ENCODE results near the gene ITPRID2.

ITPRID2 gene

GRCh38 chr2:181891258-181891965, at the start of gene ITPRID2:
Gene ITPRID2 (plus strand): TSS chr2:181891730. CDS start chr2:181892067, 337 bp downstream.
- peak; percentile 75 for DNase-seq

GRCh38 chr2:181844551-181845290, 46.8 kb upstream of the ITPRID2 start:
- DNase-seq: no peak

DNA sequence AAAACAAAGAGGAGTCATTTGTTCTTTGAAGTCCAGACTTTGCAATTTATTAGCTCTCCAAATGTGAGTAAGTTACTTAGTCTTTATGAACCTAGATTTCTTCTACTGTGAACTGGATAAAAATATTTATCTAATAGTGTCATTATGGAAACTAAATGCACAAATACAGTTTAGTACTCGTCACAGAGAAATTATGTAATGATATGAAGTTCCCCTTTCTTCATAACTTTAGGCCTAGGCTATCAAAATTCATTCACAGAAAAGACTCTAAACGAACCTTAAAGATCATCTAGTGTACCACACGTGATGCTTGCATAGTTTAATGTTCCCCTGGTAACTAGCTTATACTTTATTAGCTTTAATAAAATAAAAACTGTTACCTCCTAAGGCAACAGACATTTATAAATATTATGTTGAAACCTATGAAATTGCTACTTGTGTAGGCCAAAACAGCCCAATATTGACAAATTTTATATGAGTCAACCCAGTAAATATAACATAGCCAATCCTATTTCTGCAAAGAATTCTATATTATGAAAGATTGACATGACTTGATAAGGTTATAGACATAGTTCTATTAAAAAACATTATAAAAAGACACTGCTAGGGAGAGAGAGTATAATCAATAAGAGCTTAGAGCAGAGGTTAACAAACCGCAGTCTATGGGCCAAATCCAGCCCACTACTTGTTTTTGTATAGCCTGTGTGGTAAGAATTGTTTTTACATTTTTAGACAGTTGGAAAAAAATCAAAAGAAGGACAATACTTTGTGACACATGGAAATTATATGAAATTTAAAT, 44.9 kb upstream of the ITPRID2 start:
- DNase-seq: no peak

- no peak for DNase-seq
Measured at GRCh38 chr2:181847198-181847556, 44.4 kb upstream of the ITPRID2 start.

- DNase-seq: no peak
Measured at GRCh38 chr2:181847702-181848101, 43.8 kb upstream of the ITPRID2 start.

DNA sequence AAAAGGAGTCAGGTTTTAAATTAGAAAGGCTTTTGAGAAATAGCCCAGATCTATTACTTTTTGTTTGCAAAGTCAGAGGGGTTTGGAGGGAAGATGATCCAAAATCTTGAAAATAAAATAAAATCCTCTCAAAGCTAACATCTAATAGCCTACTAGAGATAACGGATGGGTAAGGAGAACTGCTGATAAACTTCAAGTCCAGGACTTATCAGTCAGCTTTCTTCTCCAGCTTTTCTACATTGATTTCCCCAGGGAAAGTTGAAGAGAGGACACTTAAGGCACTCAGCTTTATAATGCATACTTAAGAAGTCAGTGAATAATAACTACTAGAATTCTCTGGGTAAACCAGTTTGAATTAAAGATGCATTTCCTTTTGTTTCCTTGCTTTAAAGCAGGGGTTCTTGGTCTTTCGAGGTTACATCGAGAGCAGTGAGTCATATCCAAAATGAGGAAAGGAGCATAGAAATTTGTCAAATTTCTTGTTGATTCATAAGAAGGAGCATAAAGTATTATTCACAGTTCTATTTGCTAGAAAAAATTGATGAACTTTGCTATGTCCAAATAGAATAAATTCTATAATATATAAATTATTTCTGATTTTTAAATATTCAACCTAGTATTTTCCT, 43.2 kb upstream of the ITPRID2 start:
- DNase-seq: no peak

GRCh38 chr2:181849601-181850000, 41.9 kb upstream of the ITPRID2 start:
- DNase-seq: no peak

DNA sequence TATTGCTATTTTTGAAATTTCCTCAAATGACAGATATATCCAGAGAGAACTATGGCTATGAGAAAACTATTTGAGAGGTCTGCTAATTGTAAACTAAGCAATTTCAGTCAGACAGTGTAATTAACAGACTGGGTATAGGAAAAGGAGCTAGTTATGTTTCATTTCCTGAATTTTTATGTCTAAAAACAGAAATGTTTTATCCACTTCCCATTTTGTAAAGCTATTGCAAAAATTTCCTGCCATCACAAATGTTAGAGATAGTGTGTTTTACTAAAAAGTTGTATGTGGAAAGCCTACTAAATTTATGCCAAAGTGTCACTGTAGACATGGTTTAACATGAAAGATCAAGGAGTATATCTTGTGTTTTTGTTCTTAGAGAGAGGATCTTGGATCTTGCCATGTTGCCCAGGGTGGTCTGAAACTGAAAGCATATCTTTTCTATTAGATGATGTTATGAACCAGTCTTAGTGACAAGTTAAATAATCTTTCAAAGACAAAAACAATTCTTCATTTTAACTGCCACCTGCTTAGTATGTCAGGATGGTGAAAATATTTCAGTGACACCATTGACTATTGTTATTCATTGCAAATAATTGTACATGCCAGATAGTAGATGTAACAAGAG, 40.5 kb upstream of the ITPRID2 start:
- no peak for DNase-seq

- DNase-seq: no peak
Measured at GRCh38 chr2:181851726-181852125, 39.8 kb upstream of the ITPRID2 start.

- no peak for DNase-seq
Measured at GRCh38 chr2:181853696-181854095, 37.8 kb upstream of the ITPRID2 start.

GRCh38 chr2:181857483-181857882, 34.0 kb upstream of the ITPRID2 start:
- no peak for DNase-seq

DNA sequence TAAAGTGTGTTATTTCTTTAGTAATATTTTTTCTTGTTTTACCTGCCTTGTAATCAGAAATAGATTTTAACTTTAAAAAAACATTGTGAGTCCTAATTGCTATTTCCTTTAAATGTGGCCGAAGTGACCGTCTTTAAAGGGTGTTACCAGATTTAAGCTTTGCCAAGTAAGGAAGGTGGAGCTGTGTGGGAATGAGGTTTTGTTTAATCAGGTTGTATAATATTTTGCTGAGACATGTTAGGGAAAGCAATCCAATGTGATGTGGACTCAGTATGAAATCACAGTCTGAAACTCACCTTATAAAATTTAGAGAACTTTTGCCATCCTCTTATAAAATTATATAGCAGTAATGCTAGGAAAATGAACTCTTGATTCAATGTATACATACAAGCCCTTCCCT, 32.9 kb upstream of the ITPRID2 start:
- DNase-seq: no peak

GRCh38 chr2:181859123-181859522, 32.4 kb upstream of the ITPRID2 start:
- DNase-seq: no peak

DNA sequence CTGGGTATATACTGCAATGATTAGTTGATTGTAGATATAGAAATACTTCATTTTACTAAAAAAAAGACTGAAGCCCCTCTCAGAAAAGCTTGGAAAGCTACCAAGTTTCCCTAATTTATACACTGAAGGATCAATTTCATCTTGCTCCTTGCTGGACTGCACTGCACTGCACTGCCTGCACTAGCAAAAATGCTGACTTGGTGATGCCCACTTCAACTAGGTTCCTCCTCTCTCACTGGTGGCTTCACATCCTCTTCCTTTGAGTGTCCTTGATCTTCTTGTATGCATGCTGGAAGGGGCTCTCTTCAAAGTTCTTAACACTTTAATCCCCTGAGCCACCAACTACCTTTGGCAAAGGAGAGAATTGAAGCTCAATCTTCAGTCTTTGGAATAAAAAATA, 31.7 kb upstream of the ITPRID2 start:
- no peak for DNase-seq

- no peak for DNase-seq
Measured at GRCh38 chr2:181861379-181861778, 30.2 kb upstream of the ITPRID2 start.

- DNase-seq: no peak
Measured at GRCh38 chr2:181862583-181863281, 28.8 kb upstream of the ITPRID2 start.

DNA sequence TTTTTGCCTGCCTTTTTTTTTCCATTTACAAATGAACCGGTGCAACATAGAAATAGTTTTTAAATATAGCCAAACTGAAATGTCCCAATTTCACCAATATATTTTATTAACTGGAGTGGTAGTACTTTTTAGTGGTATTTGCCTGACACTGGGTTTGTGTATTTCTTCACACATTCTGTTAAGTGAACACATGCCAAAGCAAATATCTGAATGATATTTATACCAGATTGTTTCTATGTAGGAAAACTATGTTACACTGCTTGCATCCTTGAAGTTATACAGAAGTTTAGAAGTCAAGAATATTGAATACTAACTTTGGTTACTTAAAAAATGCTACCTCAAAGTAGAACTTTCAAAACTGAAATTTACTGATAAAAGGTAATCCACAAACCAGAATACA, 19.4 kb upstream of the ITPRID2 start:
- DNase-seq: no peak

- DNase-seq: no peak
Measured at GRCh38 chr2:181876614-181877063, 14.9 kb upstream of the ITPRID2 start.

DNA sequence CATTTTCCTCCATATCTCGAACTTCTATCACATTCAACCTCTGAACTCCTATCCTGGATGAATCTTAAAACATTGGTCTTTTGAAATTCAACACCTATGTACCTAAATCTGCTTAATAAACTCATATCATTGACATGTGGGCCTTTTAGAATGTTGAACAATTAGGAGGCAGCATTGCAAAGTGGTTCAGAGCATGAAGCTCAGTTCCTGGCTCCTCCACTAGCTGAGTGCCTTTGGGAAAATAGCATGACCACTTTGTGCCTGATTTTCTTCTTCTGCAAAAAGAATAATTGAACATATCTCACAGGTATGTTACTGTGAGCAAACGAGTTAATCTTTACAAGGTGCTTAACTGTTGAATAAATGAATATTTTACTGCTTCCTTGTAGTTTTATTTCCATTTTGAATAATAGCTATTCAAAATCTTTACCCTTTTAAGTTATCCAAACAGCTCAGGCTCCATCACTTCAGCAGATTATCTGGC, 14.3 kb upstream of the ITPRID2 start:
- DNase-seq: no peak

DNA sequence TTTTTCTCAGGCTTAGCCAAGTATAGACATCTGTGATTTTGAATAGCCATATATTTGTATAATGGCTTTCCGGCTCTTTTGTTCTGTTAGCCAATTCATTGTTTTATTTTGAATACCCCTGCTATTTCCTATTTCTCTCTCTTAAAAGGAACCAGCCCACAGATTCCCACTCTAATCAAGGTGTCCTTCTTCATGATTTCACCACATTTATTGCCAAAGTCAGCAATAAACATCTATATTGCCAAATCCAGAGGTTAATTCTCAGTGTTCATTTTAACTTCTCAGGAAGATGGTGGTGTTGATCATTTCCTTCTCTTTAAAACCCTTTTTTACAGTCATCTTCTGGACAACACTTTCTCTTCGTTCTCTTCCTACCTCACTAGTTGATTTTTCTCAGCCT, 13.1 kb upstream of the ITPRID2 start:
- DNase-seq: no peak

DNA sequence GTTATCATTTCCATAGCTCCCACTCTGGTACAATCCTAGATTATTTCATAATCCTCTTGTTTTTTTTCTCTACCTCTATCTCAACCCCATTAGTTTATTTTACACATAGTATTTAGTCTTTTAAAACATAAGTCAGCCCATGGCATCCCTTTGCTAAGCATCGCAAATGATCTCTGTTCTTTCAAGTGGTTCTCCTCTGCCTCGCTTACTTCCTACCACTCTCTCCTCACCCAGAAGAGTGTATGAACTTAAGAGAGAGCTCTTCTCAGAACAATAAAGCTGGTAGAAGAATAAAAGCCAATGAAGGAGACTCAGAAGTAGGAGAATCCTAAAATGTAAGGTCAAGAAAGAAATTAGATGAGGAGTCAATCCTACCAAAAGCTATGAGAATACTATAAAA, 12.2 kb upstream of the ITPRID2 start:
- DNase-seq: no peak
